Skin epidermis (tissue), 12 donors: ENCODE measurements around the gene TTC3.
"Not testable (repeated sequence)": the region's sequence is repeated elsewhere in the genome, so short reads cannot be mapped to it uniquely, and the experiment has no call there.

Experiments used
- H3K27ac ChIP-seq, 21 experiments: fragments of 200-600 bp; sonication (generic) in 11 of 21; one replicate each; pipeline ENCODE4 v1.5.0; 2020; ENCODE audit warnings: mild to moderate bottlenecking in 3 of 21, inconsistent platforms in 2 of 21, moderate library complexity in 2 of 21
- H3K4me3 ChIP-seq, 7 experiments: fragments of 200-600 bp; sonication (generic) in 2 of 7; one replicate each; pipeline ENCODE4 v1.5.0; 2020; ENCODE audit warnings: inconsistent platforms in 2 of 7, mild to moderate bottlenecking in 2 of 7, moderate library complexity in 1 of 7

TTC3 gene

GRCh38 chr21:37072988-37073416 is at the start of gene TTC3, which contains the start of gene PIGP:
TTC3 (plus strand) TSS chr21:37073254; CDS start chr21:37087258, 14,004 bp downstream.
PIGP (minus strand) TSS chr21:37073071; CDS start chr21:37072515, 556 bp downstream.
- peak within 1 kb of the TSS; percentile 93 to 100 (median 99) for H3K27ac ChIP-seq

GRCh38 chr21:37026499-37026898 is 46.6 kb upstream of the TTC3 start:
- no peak overlapping the region for H3K27ac ChIP-seq
- no peak overlapping the region for H3K4me3 ChIP-seq

More at GRCh38 chr21:37072988-37073416, at the start of gene TTC3, which contains the start of gene PIGP:
- peak within 1 kb of the TSS; percentile 68 to 96 (median 90) for H3K4me3 ChIP-seq

GRCh38 chr21:37028570-37028969 is 44.5 kb upstream of the TTC3 start:
- no peak overlapping the region for H3K27ac ChIP-seq
- no peak overlapping the region for H3K4me3 ChIP-seq

- Histone ChIP-seq H3K27ac (no peak overlapping the region), H3K4me3 (no peak overlapping the region)
Observed at GRCh38 chr21:37030864-37031263, 42.2 kb upstream of the TTC3 start.

GRCh38 chr21:37032293-37032692 is 40.8 kb upstream of the TTC3 start:
- H3K27ac ChIP-seq: no peak overlapping the region

GRCh38 chr21:37032877-37033471 is 40.1 kb upstream of the TTC3 start:
- no peak overlapping the region for H3K4me3 ChIP-seq
- no peak overlapping the region for H3K27ac ChIP-seq

More at GRCh38 chr21:37032293-37032692, 40.8 kb upstream of the TTC3 start:
- no peak overlapping the region for H3K4me3 ChIP-seq

- not testable (repeated sequence) for H3K27ac ChIP-seq, H3K4me3 ChIP-seq
Observed at GRCh38 chr21:37034394-37034793, 38.7 kb upstream of the TTC3 start.

GRCh38 chr21:37036177-37036576 is 36.9 kb upstream of the TTC3 start:
- H3K4me3 ChIP-seq: no peak overlapping the region
- H3K27ac ChIP-seq: no peak overlapping the region

- Histone ChIP-seq H3K4me3 (no peak overlapping the region), H3K27ac (no peak overlapping the region)
Observed at GRCh38 chr21:37039411-37040075, 33.5 kb upstream of the TTC3 start.

- Histone ChIP-seq H3K27ac (no peak overlapping the region), H3K4me3 (no peak overlapping the region)
Observed at GRCh38 chr21:37040212-37040611, 32.8 kb upstream of the TTC3 start.

GRCh38 chr21:37041706-37042271 is 31.3 kb upstream of the TTC3 start:
- H3K27ac ChIP-seq: no peak overlapping the region

GRCh38 chr21:37043818-37044217 is 29.2 kb upstream of the TTC3 start:
- H3K27ac ChIP-seq: no peak overlapping the region
- no peak overlapping the region for H3K4me3 ChIP-seq

More at GRCh38 chr21:37041706-37042271, 31.3 kb upstream of the TTC3 start:
- no peak overlapping the region for H3K4me3 ChIP-seq

GRCh38 chr21:37044643-37045042 is 28.4 kb upstream of the TTC3 start:
- Histone ChIP-seq H3K4me3 (no peak overlapping the region), H3K27ac (no peak overlapping the region)

GRCh38 chr21:37045149-37045548 is 27.9 kb upstream of the TTC3 start:
- Histone ChIP-seq H3K27ac (no peak overlapping the region), H3K4me3 (no peak overlapping the region)

GRCh38 chr21:37045556-37045955 is 27.5 kb upstream of the TTC3 start:
- Histone ChIP-seq H3K4me3 (no peak overlapping the region), H3K27ac (no peak overlapping the region)

- H3K4me3 ChIP-seq: no peak overlapping the region
- H3K27ac ChIP-seq: no peak overlapping the region
Observed at GRCh38 chr21:37047079-37047478, 26.0 kb upstream of the TTC3 start.

GRCh38 chr21:37049741-37050140 is 23.3 kb upstream of the TTC3 start:
- not testable (repeated sequence) for H3K4me3 ChIP-seq, H3K27ac ChIP-seq

- H3K27ac ChIP-seq: no peak overlapping the region
Observed at GRCh38 chr21:37055271-37055855, 17.7 kb upstream of the TTC3 start.

GRCh38 chr21:37057614-37058013 is 15.4 kb upstream of the TTC3 start:
- Histone ChIP-seq H3K27ac (no peak overlapping the region), H3K4me3 (no peak overlapping the region)

More at GRCh38 chr21:37055271-37055855, 17.7 kb upstream of the TTC3 start:
- no peak overlapping the region for H3K4me3 ChIP-seq

- no peak overlapping the region for H3K4me3 ChIP-seq
- H3K27ac ChIP-seq: no peak overlapping the region
Observed at GRCh38 chr21:37058261-37058660, 14.8 kb upstream of the TTC3 start.

- no peak overlapping the region for H3K27ac ChIP-seq
- H3K4me3 ChIP-seq: no peak overlapping the region
Observed at GRCh38 chr21:37059181-37059580, 13.9 kb upstream of the TTC3 start.
